Activated CD4-positive, CD25-positive, alpha-beta regulatory T cell treated with anti-CD3 and anti-CD28 coated beads, Interleukin-2, amount 50 U/mL, for 16 hours (primary cell): Measurements from ENCODE around the gene RTF1.

Experiments used
- DNase-seq: peaks from one replicate; pipeline ENCODE4 v3.0.0-alpha.2; 2020; ENCODE audit warnings: low read depth, low spot score

The RTF1 gene

GRCh38 chr15:41504751-41505492 lies 88.0 kb downstream of the RTF1 start:
- DNase-seq: no peak

- DNase-seq: no peak
Observed at GRCh38 chr15:41505776-41506175, 88.9 kb downstream of the RTF1 start.

GRCh38 chr15:41506796-41507341 lies 90.0 kb downstream of the RTF1 start:
- DNase-seq: no peak

- no peak for DNase-seq
Observed at GRCh38 chr15:41507820-41508290, 91.0 kb downstream of the RTF1 start.

GRCh38 chr15:41510728-41511127 lies 93.8 kb downstream of the RTF1 start:
- no peak for DNase-seq

GRCh38 chr15:41511331-41511898 lies 94.5 kb downstream of the RTF1 start:
- DNase-seq: no peak

GRCh38 chr15:41511899-41512369 lies 95.0 kb downstream of the RTF1 start:
- DNase-seq: no peak

GRCh38 chr15:41512512-41512939 lies 95.6 kb downstream of the RTF1 start:
- no peak for DNase-seq

- no peak for DNase-seq
Observed at GRCh38 chr15:41512940-41513505, 96.1 kb downstream of the RTF1 start.

GRCh38 chr15:41513506-41514227 lies 96.8 kb downstream of the RTF1 start, which contains the start of gene LTK:
Gene LTK, minus strand, starts transcription at chr15:41513827. Its CDS starts 118 bp downstream, at chr15:41513709.
- no peak for DNase-seq

GRCh38 chr15:41517895-41518449 lies 101.1 kb downstream of the RTF1 start:
- DNase-seq: no peak

- DNase-seq: no peak
Observed at GRCh38 chr15:41520636-41521035, 103.7 kb downstream of the RTF1 start.

- DNase-seq: no peak
Observed at GRCh38 chr15:41521614-41522013, 104.7 kb downstream of the RTF1 start.

GRCh38 chr15:41523097-41523496 lies 106.2 kb downstream of the RTF1 start:
- DNase-seq: no peak

- DNase-seq: no peak
Observed at GRCh38 chr15:41530363-41530956, 113.6 kb downstream of the RTF1 start.
